ENCODE measurements around the gene FAM240B.
A peak's percentile ranks its signal among the peaks of the same experiment; 100 is the strongest.

FAM240B gene

GRCh38 chr9:38689678-38690077 lies 30.3 kb downstream of the FAM240B start:
- Histone ChIP-seq H3K4me1 (ENCODE audit: insufficient read depth, poor library complexity, severe bottlenecking) (peaks cover 5% of the 10 kb centered on the region), H3K4me3 (ENCODE audit: severe bottlenecking) (no peak overlapping the region), H3K27me3 (ENCODE audit: insufficient read depth, poor library complexity, severe bottlenecking) (no peaks in the 10 kb centered on the region), H3K36me3 (ENCODE audit: low read depth) (no peaks in the 10 kb centered on the region), H3K27ac (ENCODE audit: poor library complexity, severe bottlenecking) (no peak overlapping the region), H3K9me3 (ENCODE audit: severe bottlenecking) (no peaks in the 10 kb centered on the region)
- no peak for DNase-seq (ENCODE audit: low spot score)
- no peak for ATAC-seq (ENCODE audit: low read depth)
- TF ChIP-seq, protein P1, sequence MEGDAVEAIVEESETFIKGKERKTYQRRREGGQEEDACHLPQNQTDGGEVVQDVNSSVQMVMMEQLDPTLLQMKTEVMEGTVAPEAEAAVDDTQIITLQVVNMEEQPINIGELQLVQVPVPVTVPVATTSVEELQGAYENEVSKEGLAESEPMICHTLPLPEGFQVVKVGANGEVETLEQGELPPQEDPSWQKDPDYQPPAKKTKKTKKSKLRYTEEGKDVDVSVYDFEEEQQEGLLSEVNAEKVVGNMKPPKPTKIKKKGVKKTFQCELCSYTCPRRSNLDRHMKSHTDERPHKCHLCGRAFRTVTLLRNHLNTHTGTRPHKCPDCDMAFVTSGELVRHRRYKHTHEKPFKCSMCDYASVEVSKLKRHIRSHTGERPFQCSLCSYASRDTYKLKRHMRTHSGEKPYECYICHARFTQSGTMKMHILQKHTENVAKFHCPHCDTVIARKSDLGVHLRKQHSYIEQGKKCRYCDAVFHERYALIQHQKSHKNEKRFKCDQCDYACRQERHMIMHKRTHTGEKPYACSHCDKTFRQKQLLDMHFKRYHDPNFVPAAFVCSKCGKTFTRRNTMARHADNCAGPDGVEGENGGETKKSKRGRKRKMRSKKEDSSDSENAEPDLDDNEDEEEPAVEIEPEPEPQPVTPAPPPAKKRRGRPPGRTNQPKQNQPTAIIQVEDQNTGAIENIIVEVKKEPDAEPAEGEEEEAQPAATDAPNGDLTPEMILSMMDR (IDR thresholded peaks at IDR 0.05; ENCODE audit: poor library complexity, severe bottlenecking): no peak

DNA sequence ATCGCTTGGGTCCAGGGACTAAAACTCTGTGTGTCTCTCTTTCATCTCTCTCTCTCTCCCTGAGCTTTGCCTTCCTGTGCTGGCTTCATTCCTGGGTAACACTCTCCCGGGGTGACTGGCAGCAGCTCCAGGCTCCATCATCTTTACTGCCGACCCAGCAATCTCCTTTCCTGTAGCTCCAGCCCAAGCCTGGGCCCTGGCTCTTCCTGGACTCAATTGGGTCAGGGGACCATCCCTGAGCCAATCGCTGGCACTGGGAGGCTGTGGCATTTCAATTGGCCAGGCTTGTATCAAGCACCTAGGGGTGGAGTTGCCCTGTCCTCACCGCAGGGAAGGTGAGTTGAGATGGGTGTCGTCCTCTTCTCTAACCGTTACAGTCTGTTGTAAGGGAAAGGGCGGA lies 31.9 kb downstream of the FAM240B start:
- ATAC-seq (ENCODE audit: low read depth) (0 out of 3 replicates have a peak, but pooled peaks have one; percentile 13), DNase-seq (ENCODE audit: low spot score) (no peak)
- Histone ChIP-seq H3K27ac (ENCODE audit: poor library complexity, severe bottlenecking) (peak overlapping the region; percentile 29), H3K4me3 (ENCODE audit: severe bottlenecking) (no peak overlapping the region), H3K4me1 (ENCODE audit: insufficient read depth, poor library complexity, severe bottlenecking) (peaks cover 10% of the 10 kb centered on the region), H3K27me3 (ENCODE audit: insufficient read depth, poor library complexity, severe bottlenecking) (no peaks in the 10 kb centered on the region), H3K9me3 (ENCODE audit: severe bottlenecking) (no peaks in the 10 kb centered on the region), H3K36me3 (ENCODE audit: low read depth) (no peaks in the 10 kb centered on the region)
- TF ChIP-seq, protein P1 (IDR thresholded peaks at IDR 0.05; ENCODE audit: poor library complexity, severe bottlenecking): no peak

DNA sequence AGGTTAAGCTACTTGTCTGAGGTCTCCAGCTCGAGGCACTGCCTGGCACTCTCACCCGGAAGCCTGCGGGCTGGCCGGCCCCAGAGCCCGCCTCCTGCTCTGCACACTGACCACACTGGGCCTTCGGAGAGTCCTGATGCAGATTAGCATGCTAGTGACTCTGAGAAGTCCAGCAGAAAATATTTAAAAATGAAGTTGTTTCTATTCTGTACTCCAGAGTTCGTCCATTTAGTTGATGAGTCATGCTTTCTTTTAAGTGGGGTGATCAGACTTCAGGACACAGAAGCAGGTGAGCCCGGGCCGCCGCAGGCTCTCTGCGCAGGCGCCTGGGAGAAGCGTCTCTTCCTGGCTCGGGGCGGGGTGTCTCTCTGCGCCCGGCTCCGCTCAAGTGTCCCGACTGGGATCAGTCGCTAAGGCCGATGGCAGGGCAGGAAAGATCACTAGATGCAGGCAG lies 32.5 kb downstream of the FAM240B start:
- H3K27me3 ChIP-seq (ENCODE audit: insufficient read depth, poor library complexity, severe bottlenecking): no peaks in the 10 kb centered on the region
- peak overlapping the region; percentile 29 for H3K27ac ChIP-seq (ENCODE audit: poor library complexity, severe bottlenecking)
- DNase-seq (ENCODE audit: low spot score) (no peak), ATAC-seq (ENCODE audit: low read depth) (peak; percentile 71)
- peaks cover 16% of the 10 kb centered on the region for H3K4me1 ChIP-seq (ENCODE audit: insufficient read depth, poor library complexity, severe bottlenecking)
- H3K4me3 ChIP-seq (ENCODE audit: severe bottlenecking): no peak overlapping the region
- TF ChIP-seq, protein P1 (IDR thresholded peaks at IDR 0.05; ENCODE audit: poor library complexity, severe bottlenecking): no peak
- H3K9me3 ChIP-seq (ENCODE audit: severe bottlenecking): no peaks in the 10 kb centered on the region
- no peaks in the 10 kb centered on the region for H3K36me3 ChIP-seq (ENCODE audit: low read depth)

DNA sequence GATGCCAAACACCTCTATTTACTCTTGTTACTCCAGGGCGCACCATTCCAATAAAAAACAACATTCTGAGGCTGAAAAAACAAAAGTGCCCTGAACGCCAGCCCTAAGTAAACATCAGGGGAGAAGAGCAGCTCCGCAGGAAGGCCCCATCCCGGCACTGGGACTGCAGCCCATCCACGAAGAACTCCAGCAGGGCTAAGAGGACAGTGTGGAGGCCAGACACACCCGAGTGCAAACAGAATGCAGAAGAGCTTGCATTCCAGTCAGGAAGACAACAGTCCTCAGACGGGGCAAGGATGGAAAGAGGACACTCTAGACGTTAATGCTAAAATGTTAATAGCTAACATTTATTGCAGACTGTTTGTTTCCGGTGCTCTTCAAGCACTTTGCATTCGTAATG lies 33.0 kb downstream of the FAM240B start:
- Histone ChIP-seq H3K4me1 (ENCODE audit: insufficient read depth, poor library complexity, severe bottlenecking) (peaks cover 21% of the 10 kb centered on the region), H3K4me3 (ENCODE audit: severe bottlenecking) (no peak overlapping the region)
- TF ChIP-seq, protein P1 (IDR thresholded peaks at IDR 0.05; ENCODE audit: poor library complexity, severe bottlenecking): no peak

DNA sequence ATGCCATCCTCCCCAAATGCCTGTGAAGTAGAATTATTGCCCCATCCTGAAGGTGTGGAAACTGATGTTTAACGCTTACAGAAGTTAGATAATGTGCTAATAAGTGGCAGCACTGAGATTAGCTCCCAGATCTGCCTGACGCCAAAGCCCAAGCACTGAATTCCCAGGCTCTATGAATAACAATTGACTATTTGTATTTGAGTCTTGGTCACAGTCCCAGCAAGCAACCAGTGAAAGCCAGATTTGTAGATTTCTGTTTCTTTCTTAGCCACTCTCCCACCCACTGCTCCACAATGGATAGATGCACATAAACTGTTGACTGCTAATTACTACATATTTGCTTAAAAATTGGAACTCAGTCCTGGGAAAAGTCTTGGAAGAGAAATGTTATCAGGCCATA lies 34.4 kb downstream of the FAM240B start:
- ATAC-seq (ENCODE audit: low read depth): no peak
- Histone ChIP-seq H3K27me3 (ENCODE audit: insufficient read depth, poor library complexity, severe bottlenecking) (no peaks in the 10 kb centered on the region), H3K4me1 (ENCODE audit: insufficient read depth, poor library complexity, severe bottlenecking) (peaks cover 31% of the 10 kb centered on the region), H3K4me3 (ENCODE audit: severe bottlenecking) (no peak overlapping the region), H3K36me3 (ENCODE audit: low read depth) (no peaks in the 10 kb centered on the region), H3K27ac (ENCODE audit: poor library complexity, severe bottlenecking) (no peak overlapping the region), H3K9me3 (ENCODE audit: severe bottlenecking) (no peaks in the 10 kb centered on the region)
- TF ChIP-seq, protein P1 (IDR thresholded peaks at IDR 0.05; ENCODE audit: poor library complexity, severe bottlenecking): no peak
- DNase-seq (ENCODE audit: low spot score): no peak

More for the DNA sequence above, 33.0 kb downstream of the FAM240B start:
- Histone ChIP-seq H3K9me3 (ENCODE audit: severe bottlenecking) (no peaks in the 10 kb centered on the region), H3K27ac (ENCODE audit: poor library complexity, severe bottlenecking) (peak overlapping the region; percentile 29), H3K36me3 (ENCODE audit: low read depth) (no peaks in the 10 kb centered on the region), H3K27me3 (ENCODE audit: insufficient read depth, poor library complexity, severe bottlenecking) (no peaks in the 10 kb centered on the region)
- DNase-seq (ENCODE audit: low spot score) (no peak), ATAC-seq (ENCODE audit: low read depth) (no peak)
